Measurements from ENCODE around the gene TRIM8.

DNA sequence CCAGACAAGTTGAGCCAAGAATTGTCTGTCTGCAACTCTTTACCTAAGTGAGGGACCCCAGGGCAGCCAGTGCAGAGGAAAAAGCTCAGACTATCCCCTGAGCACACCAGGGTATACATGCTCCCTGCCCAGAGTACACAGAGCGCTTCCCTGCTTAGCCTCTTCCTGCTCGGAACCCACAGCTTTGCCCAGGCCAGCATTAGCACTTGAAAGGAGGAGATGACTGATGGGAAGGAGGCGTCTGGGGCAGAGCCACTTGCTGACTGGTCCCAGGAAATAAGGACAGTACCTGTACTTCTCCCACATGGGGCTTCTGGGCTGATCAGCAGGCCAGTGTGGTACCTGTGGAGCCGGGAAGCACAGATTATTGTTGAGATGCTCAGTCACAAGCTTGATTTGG lies 48.4 kb upstream of the TRIM8 start:
- TF ChIP-seq, protein P1, sequence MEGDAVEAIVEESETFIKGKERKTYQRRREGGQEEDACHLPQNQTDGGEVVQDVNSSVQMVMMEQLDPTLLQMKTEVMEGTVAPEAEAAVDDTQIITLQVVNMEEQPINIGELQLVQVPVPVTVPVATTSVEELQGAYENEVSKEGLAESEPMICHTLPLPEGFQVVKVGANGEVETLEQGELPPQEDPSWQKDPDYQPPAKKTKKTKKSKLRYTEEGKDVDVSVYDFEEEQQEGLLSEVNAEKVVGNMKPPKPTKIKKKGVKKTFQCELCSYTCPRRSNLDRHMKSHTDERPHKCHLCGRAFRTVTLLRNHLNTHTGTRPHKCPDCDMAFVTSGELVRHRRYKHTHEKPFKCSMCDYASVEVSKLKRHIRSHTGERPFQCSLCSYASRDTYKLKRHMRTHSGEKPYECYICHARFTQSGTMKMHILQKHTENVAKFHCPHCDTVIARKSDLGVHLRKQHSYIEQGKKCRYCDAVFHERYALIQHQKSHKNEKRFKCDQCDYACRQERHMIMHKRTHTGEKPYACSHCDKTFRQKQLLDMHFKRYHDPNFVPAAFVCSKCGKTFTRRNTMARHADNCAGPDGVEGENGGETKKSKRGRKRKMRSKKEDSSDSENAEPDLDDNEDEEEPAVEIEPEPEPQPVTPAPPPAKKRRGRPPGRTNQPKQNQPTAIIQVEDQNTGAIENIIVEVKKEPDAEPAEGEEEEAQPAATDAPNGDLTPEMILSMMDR (IDR thresholded peaks at IDR 0.05): no peak
- TF ChIP-seq EZH2 (IDR thresholded peaks at IDR 0.05) (no peak), EZH2phosphoT487 (IDR thresholded peaks at IDR 0.05) (no peak)

Measured in neural progenitor cell (in vitro differentiated cells).